GM04504 (cell line): Measurements from ENCODE around the gene GNRHR.
"Not testable (repeated sequence)": the region's sequence is repeated elsewhere in the genome, so short reads cannot be mapped to it uniquely, and the experiment has no call there.

ENCODE experiments used
- DNase-seq: peaks from one replicate; pipeline ENCODE4 v3.0.0-alpha.2; 2012; ENCODE audit warnings: low read depth

GNRHR gene

GRCh38 chr4:67727124-67727850, 26.9 kb downstream of the GNRHR start:
- no peak for DNase-seq

GRCh38 chr4:67725981-67726380, 28.2 kb downstream of the GNRHR start:
- DNase-seq, result no peak

DNA sequence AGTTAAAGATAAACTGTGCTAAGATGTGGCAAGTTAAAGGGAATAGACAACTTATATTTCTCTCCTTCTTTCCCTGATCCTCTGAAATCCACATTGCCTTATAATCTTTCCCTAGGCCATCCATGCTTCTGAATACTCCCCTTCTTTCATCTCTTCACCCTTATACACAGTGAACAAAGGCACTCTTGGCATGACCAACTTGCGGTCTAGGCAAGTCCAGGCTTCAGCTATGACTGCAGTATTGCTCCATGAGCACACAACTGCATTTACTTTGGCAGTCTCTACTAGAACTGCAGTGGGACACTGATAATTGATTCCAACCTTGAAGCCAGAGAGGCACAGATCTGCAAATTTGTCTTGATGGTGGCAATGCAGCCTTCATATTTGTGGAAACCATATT, 29.1 kb downstream of the GNRHR start:
- DNase-seq, result no peak

GRCh38 chr4:67723949-67724348, 30.2 kb downstream of the GNRHR start:
- no peak for DNase-seq

DNA sequence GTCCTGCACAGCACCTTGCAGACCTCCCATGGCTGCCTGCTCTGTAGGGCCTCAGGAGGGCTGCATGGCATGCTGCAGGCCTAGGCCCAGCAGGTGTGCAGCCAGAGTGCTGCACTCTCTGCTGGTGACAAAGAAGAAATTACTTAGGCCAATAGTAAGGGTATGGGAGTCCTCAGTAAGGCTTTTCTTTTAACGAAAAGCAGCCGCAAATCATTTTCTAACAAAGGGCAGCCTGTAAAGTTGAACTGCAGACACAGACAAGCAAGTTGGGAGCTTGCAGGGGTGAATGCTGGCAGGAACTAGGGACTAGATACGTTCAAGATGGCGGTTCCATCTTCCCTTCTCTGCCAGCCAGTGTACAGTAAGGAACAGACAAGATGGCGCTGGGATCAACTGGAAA, 30.8 kb downstream of the GNRHR start:
- DNase-seq, result no peak

DNA sequence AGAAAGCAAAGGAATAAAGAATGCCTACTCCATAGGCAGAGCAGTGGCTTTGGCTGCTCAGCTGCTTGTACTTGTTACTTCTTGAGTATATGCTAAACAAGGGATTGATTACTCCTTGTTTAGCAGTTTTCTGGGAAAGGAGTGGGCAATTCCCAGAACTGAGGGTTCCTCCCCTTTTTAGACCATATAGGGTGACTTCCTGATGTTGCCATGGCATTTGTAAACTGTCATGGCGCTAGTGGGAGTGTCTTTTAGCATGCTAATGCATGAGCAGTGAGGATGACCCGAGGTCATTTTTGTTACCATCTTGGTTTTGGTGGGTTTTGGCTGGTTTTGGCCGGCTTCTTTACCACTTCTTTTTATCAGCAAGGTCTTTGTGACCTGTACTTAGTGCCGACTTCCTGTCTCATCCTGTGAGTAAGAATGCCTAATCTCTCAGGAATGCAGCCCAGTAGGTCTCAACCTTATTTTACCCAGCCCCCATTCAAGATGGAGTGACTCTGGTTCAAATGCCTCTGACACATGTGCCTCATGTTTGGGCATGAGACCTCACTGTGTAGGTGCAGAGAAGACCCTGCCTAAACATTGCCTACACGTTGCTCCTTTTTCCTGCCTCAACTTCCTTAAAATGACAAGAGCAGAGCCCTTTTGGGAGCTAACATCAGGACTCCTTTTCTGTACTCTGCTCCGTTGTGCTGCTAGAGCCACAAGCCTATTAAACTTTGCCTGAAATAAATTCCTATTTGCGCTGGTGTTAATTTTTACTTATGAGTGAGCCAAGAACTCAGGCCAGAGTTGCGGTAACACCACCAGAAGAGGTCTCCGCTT, 32.2 kb downstream of the GNRHR start:
- no peak for DNase-seq

DNA sequence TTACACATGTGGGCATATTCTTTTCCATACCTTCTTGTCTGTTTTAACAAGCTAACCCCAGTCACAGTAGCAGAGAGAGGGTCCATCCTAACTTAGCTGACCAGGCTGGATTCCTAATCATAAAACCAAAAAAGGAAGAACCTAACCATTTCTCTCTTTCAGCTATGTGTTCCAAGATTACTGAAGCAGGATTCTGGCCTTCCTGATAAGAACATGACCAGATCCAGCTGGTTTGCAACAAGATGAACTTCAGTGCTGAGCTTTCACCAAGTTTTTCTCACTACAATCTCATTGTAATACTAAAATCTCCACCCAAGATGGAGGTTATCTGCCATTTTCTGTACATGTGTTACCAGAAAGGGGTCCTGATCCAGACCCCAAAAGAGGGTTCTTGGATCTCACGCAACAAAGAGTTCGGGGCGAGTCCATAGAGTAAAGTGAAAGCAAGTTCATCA, 32.8 kb downstream of the GNRHR start:
- DNase-seq, result no peak

GRCh38 chr4:67719953-67720617, 34.1 kb downstream of the GNRHR start:
- DNase-seq, result no peak

- no peak for DNase-seq
These were observed 35.3 kb downstream of the GNRHR start for GRCh38 chr4:67718848-67719247.

GRCh38 chr4:67717586-67717985, 36.6 kb downstream of the GNRHR start:
- DNase-seq, result no peak

GRCh38 chr4:67714955-67715354, 39.2 kb downstream of the GNRHR start:
- no peak for DNase-seq

GRCh38 chr4:67714248-67714583, 40.0 kb downstream of the GNRHR start:
- no peak for DNase-seq

DNA sequence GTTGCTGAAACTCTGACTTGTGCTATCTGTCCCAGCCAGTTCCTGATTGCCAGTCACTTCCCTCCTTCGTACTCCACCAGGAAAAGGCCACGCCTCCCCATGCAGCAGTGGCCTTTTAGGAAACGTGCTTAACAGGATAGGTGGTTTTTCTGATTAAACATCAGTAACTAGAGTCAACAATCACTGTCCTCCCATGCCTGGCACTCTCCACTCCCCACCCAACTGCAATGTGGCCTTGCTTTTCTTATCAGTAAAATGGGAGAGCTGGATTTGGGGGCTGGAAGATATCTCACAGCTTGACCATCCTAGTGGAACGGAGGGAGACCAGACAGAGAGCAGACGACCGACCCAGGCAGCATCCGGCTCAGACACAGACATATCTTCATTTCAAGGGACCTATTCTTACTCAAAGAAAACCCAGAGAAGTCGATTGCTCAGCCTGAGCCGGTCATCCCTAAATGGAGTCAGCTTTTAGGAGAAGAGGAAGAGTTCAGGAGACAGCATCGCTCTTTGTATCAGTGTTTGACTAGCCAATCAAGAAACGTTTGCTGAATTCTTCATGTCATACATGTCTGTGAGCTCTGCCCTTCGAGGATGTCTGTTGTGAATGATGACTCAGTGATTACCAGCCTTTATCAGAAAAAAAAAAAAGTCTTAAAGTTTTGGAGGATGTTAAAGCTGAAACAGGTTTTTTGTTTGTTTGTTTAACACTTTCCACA, 40.5 kb downstream of the GNRHR start:
- DNase-seq, result no peak

GRCh38 chr4:67712650-67713528, 41.3 kb downstream of the GNRHR start:
- DNase-seq, result no peak

DNA sequence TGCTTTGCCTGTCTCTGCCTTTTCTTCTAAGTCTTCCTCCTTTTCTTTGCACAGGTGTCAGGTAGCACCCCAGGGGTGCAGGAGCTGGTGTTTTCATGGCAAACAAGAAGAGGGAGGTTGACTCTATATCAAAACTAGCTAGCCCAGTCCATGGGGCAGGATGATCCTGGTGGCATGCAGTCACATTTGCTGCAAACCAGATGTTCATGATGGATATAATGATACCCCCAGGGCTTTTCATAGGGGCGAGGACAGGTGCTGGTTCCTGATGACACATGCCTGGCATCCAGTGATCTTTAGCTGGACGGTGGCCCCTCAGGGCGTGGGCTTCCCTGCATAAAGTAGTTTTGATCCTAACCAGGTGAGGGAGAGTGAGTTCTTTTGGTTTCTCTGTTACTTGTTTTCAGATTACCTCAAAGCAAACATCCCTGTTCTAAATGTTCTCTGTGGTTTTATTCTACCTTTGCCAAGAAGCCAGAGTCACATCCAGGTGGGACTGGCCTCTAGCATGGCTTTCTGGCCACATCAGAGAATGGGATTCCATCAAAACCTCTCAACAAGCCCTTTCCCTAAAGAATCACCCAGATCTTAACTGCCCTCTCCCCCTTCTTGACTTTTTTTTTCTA, 42.1 kb downstream of the GNRHR start:
- DNase-seq, result no peak

DNA sequence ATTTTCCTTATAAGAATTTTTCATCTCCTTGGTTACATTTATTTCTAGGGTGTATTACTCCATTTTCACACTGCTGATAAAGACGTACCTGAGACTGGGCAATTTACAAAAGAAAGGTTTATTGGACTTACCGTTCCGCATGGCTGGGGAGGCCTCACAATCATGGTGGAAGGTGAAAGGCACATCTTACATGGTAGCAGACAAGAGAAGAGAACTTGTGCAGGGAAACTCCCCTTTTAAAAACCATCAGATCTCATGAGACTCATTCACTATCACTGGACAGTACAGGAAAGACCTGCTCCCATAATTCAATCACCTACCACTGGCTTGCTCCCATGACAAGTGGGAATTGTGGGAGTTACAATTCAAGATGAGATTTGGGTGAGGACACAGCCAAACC, 47.5 kb downstream of the GNRHR start:
- not testable (repeated sequence) for DNase-seq

- no peak for DNase-seq
These were observed 49.3 kb downstream of the GNRHR start for GRCh38 chr4:67704843-67705242.

GRCh38 chr4:67702166-67702565, 52.0 kb downstream of the GNRHR start:
- DNase-seq, result no peak

DNA sequence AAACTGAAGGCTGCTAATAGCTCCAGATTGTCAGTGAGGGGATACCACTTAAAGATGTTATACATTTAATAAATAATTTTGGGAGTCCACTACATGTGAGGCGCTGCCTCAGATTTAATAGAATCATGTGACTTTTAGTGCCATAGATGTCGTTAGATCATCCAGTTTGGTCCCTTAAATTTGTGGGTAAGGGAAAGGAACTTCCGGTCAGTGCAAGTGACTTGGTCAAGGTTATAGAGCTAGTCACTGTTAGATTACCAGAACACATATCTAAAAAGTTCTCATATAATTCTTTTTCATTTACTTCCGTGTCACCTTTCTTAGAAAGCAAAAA, 52.7 kb downstream of the GNRHR start:
- DNase-seq, result no peak

DNA sequence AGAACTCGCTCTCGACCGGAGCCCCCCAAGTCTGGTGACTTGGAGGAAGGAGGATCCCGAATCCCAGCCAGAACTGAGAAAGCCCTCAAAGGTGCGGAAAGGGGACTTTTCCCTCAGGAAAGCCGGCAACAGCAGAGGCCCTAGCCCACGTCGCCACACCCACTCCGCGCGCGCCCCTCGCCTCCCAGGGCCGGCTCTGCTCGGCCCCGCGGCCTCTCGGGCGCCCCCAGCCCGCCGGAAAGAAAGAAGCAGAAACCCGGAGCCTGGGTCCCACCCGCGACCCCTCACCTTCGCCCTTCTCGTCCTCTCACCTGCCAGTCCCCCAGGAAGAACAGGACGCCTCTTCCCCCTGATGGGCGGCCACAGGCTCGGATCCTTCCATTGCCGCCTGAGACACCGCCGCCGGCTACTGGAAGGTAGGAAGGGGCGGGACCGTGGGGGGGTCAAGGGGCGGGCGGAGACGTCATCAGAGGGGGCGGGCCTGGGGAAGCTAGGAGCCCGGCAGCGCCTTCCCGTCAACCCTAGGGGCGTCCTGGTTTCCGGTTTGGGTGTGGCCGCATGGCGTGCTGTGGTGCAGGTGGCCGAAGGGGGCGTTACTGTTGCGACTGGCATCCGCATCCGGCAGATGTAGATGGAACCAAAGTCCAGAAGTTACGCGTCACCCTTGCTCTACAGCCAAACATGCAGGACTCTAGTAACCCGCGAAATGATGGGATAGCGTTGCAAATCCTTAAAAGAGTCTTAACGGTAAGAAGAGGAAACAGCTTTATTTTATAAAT, 53.3 kb downstream of the GNRHR start, which contains the start of gene UBA6:
TSS of gene UBA6 (minus strand) at position 418 of the 779 bp plus-strand sequence. CDS start at position 382, 36 bp downstream.
- DNase-seq, result peak; percentile 93
